HG02759 (cell line): ENCODE data around the gene RPL7L1.

Source experiments
- ATAC-seq: cut with Tn5 transposase; IDR thresholded peaks from one replicate; pipeline ENCODE4 v1.9.1; 2021; ENCODE audit warnings: mild to moderate bottlenecking, moderate library complexity; ENCODE audit not compliant: unreplicated experiment

The RPL7L1 gene

GRCh38 chr6:42928986-42929820, 49.8 kb downstream of the RPL7L1 start, which contains the start of gene CNPY3:
Gene CNPY3 (plus strand): TSS chr6:42929480. CDS start chr6:42929571, 91 bp downstream.
- peak; percentile 81 for ATAC-seq

GRCh38 chr6:42929821-42930360, 50.5 kb downstream of the RPL7L1 start:
- ATAC-seq = peak; percentile 50

- ATAC-seq = no peak
Measured at GRCh38 chr6:42932412-42932811, 53.0 kb downstream of the RPL7L1 start.

- no peak for ATAC-seq
Measured at GRCh38 chr6:42933205-42933604, 53.8 kb downstream of the RPL7L1 start.

- ATAC-seq = no peak
Measured at GRCh38 chr6:42935322-42935721, 55.9 kb downstream of the RPL7L1 start.

GRCh38 chr6:42936398-42936797, 57.0 kb downstream of the RPL7L1 start:
- ATAC-seq = no peak

- ATAC-seq = no peak
Measured at GRCh38 chr6:42937548-42938427, 58.4 kb downstream of the RPL7L1 start.

GRCh38 chr6:42938428-42938796, 59.0 kb downstream of the RPL7L1 start:
- ATAC-seq = no peak

- no peak for ATAC-seq
Measured at GRCh38 chr6:42938987-42939809, 59.8 kb downstream of the RPL7L1 start.
